C4-2B (cell line): Measurements from ENCODE around the gene PTPRCAP.

Experiments
- ZFX ChIP-seq: fragments of 450-650 bp; IDR thresholded peaks from 2 replicates; pipeline ENCODE4 v1.6.1; 2017
- TF ChIP-seq, protein P1 (sequence below): fragments of 450-650 bp; conservative IDR thresholded peaks from 2 replicates; pipeline ENCODE4 v1.5.1; 2017; ENCODE audit warnings: mild to moderate bottlenecking

- TF ChIP-seq, protein P1, sequence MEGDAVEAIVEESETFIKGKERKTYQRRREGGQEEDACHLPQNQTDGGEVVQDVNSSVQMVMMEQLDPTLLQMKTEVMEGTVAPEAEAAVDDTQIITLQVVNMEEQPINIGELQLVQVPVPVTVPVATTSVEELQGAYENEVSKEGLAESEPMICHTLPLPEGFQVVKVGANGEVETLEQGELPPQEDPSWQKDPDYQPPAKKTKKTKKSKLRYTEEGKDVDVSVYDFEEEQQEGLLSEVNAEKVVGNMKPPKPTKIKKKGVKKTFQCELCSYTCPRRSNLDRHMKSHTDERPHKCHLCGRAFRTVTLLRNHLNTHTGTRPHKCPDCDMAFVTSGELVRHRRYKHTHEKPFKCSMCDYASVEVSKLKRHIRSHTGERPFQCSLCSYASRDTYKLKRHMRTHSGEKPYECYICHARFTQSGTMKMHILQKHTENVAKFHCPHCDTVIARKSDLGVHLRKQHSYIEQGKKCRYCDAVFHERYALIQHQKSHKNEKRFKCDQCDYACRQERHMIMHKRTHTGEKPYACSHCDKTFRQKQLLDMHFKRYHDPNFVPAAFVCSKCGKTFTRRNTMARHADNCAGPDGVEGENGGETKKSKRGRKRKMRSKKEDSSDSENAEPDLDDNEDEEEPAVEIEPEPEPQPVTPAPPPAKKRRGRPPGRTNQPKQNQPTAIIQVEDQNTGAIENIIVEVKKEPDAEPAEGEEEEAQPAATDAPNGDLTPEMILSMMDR: no peak
- TF ChIP-seq ZFX: no peak
These were observed 8.0 kb upstream of the PTPRCAP start for GRCh38 chr11:67445515-67445914.
